H9 (cell line): Measurements from ENCODE around the gene ARVCF. TPM values are rescaled to one million over a fixed set of nuclear protein-coding genes. Genes with fewer than 3 reads are reported as not detected.

Experiments
- DNase-seq: peaks from one replicate; pipeline ENCODE4 v3.0.0-alpha.2; 2017
- H2AFZ ChIP-seq: one replicate; pipeline ENCODE4 v1.6.1; 2013; ENCODE audit warnings: mild to moderate bottlenecking, low read length, control low read depth, moderate library complexity
- H2AK5ac ChIP-seq: 2 replicates; pipeline ENCODE4 v1.6.1; 2013; ENCODE audit warnings: low read length, control low read depth, mixed read lengths; ENCODE audit not compliant: insufficient read length
- H2BK120ac ChIP-seq: one replicate; pipeline ENCODE4 v1.6.1; 2013; ENCODE audit warnings: low read depth, mild to moderate bottlenecking, low read length, control low read depth, inconsistent platforms; ENCODE audit not compliant: poor library complexity, severe bottlenecking
- H2BK12ac ChIP-seq: 2 replicates; pipeline ENCODE4 v1.6.1; 2013; ENCODE audit warnings: low read length, control low read depth, mixed read lengths, low read depth; ENCODE audit not compliant: insufficient read length
- H2BK15ac ChIP-seq: 2 replicates; pipeline ENCODE4 v1.6.1; 2013; ENCODE audit warnings: low read depth, low read length, control low read depth
- H2BK20ac ChIP-seq: one replicate; pipeline ENCODE4 v1.6.1; 2013; ENCODE audit warnings: low read depth, mild to moderate bottlenecking, low read length, control low read depth, inconsistent platforms; ENCODE audit not compliant: poor library complexity, severe bottlenecking
- H2BK5ac ChIP-seq: 2 replicates; pipeline ENCODE4 v1.6.1; 2013; ENCODE audit warnings: low read length, control low read depth, mixed read lengths; ENCODE audit not compliant: insufficient read length
- H3K14ac ChIP-seq: 2 replicates; pipeline ENCODE4 v1.6.1; 2013; ENCODE audit warnings: low read length, control low read depth; ENCODE audit not compliant: insufficient read depth
- H3K18ac ChIP-seq: 2 replicates; pipeline ENCODE4 v1.6.1; 2013; ENCODE audit warnings: low read depth, mild to moderate bottlenecking, mixed read lengths, low read length, control low read depth; ENCODE audit not compliant: insufficient read length
- H3K23ac ChIP-seq: 2 replicates; pipeline ENCODE4 v1.6.1; 2013; ENCODE audit warnings: low read length, control low read depth, mixed read lengths, low read depth; ENCODE audit not compliant: insufficient read length
- H3K23me2 ChIP-seq: 2 replicates; pipeline ENCODE4 v1.6.1; 2013; ENCODE audit warnings: low read depth, mild to moderate bottlenecking, mixed read lengths, low read length, control low read depth; ENCODE audit not compliant: insufficient read length, poor library complexity, severe bottlenecking
- H3K27ac ChIP-seq: 2 replicates; pipeline ENCODE4 v1.5.1; 2013; ENCODE audit warnings: low read length, control low read depth, mixed read lengths, low read depth; ENCODE audit not compliant: insufficient read length
- H3K27me3 ChIP-seq: 2 replicates; pipeline ENCODE4 v1.6.1; 2013; ENCODE audit warnings: low read length, control low read depth, inconsistent platforms; ENCODE audit not compliant: insufficient read depth
- H3K4ac ChIP-seq: 2 replicates; pipeline ENCODE4 v1.6.1; 2013; ENCODE audit warnings: low read depth, mild to moderate bottlenecking, control low read depth, inconsistent platforms, low read length, moderate library complexity
- H3K4me1 ChIP-seq: 2 replicates; pipeline ENCODE4 v1.6.1; 2013; ENCODE audit warnings: low read length, control low read depth, inconsistent platforms; ENCODE audit not compliant: insufficient read depth
- H3K4me2 ChIP-seq: 2 replicates; pipeline ENCODE4 v1.6.1; 2013; ENCODE audit warnings: low read length, control low read depth, mixed read lengths; ENCODE audit not compliant: insufficient read length, insufficient read depth
- H3K56ac ChIP-seq: 2 replicates; pipeline ENCODE4 v1.6.1; 2013; ENCODE audit warnings: low read depth, mild to moderate bottlenecking, mixed read lengths, low read length, control low read depth; ENCODE audit not compliant: insufficient read length
- H3K79me1 ChIP-seq: 2 replicates; pipeline ENCODE4 v1.6.1; 2013; ENCODE audit warnings: low read depth, mild to moderate bottlenecking, moderate library complexity, low read length, control low read depth, inconsistent platforms; ENCODE audit not compliant: insufficient read depth, poor library complexity, severe bottlenecking
- H3K79me2 ChIP-seq: 2 replicates; pipeline ENCODE4 v1.6.1; 2013; ENCODE audit warnings: low read length, control low read depth, inconsistent platforms; ENCODE audit not compliant: insufficient read depth
- H3K9ac ChIP-seq: 2 replicates; pipeline ENCODE4 v1.6.1; 2013; ENCODE audit warnings: low read length, control low read depth, mixed read lengths; ENCODE audit not compliant: insufficient read length; ENCODE audit errors: extremely low read depth
- H3K9me3 ChIP-seq: one replicate; pipeline ENCODE4 v1.6.1; 2013; ENCODE audit warnings: low read depth, low read length, inconsistent platforms; ENCODE audit not compliant: control insufficient read depth
- H3T11ph ChIP-seq: one replicate; pipeline ENCODE4 v1.6.1; 2013; ENCODE audit warnings: mild to moderate bottlenecking, low read length, control low read depth, inconsistent platforms
- H4K20me1 ChIP-seq: one replicate; pipeline ENCODE4 v1.6.1; 2013; ENCODE audit not compliant: control insufficient read depth, insufficient read length, insufficient read depth
- H4K5ac ChIP-seq: 2 replicates; pipeline ENCODE4 v1.6.1; 2013; ENCODE audit warnings: low read depth, mild to moderate bottlenecking, mixed read lengths, low read length, control low read depth; ENCODE audit not compliant: insufficient read length
- H4K8ac ChIP-seq: replicated peaks from 2 replicates; pipeline ENCODE4 v1.6.1; 2013; ENCODE audit warnings: low read length, control low read depth, mixed read lengths, low read depth; ENCODE audit not compliant: insufficient read length
- H4K91ac ChIP-seq: 2 replicates; pipeline ENCODE4 v1.6.1; 2013; ENCODE audit warnings: low read depth, mild to moderate bottlenecking, moderate library complexity, mixed read lengths, low read length, control low read depth; ENCODE audit not compliant: insufficient read length
- H3K27ac Mint-ChIP-seq, 3 experiments: 2 replicates in 2 of 3; 3 replicates in 1 of 3; pipeline ENCODE4 v1.8.0; 2020 to 2021; ENCODE audit warnings: mixed read lengths in 3 of 3, mild to moderate bottlenecking in 1 of 3, moderate library complexity in 1 of 3
- H3K27me3 Mint-ChIP-seq: 2 replicates; pipeline ENCODE4 v1.8.0; 2021; ENCODE audit warnings: low read depth, mild to moderate bottlenecking, moderate library complexity, mixed read lengths
- H3K36me3 Mint-ChIP-seq, 3 experiments: 2 replicates in 2 of 3; 3 replicates in 1 of 3; pipeline ENCODE4 v1.8.0; 2020 to 2021; ENCODE audit warnings: low read depth in 3 of 3, mixed read lengths in 3 of 3; ENCODE audit not compliant: insufficient read depth in 1 of 3
- H3K4me1 Mint-ChIP-seq, 2 experiments: 2 replicates each; pipeline ENCODE4 v1.8.0; 2020; ENCODE audit warnings: mixed read lengths in 2 of 2
- H3K4me3 Mint-ChIP-seq, 2 experiments: 2 replicates in 1 of 2; 3 replicates in 1 of 2; pipeline ENCODE4 v1.8.0; 2020 to 2021; ENCODE audit warnings: mild to moderate bottlenecking in 2 of 2, mixed read lengths in 2 of 2, moderate library complexity in 1 of 2
- H3K9me3 Mint-ChIP-seq, 2 experiments: 2 replicates in 1 of 2; 3 replicates in 1 of 2; pipeline ENCODE4 v1.8.0; 2020; ENCODE audit warnings: mild to moderate bottlenecking in 2 of 2, mixed read lengths in 2 of 2, moderate library complexity in 1 of 2
- WGBS: extraction: QIAGEN DNeasy Blood & Tissue Kit; methylation state at CpG from one replicate; pipeline ENCODE4 v1.1.7; 2013; ENCODE audit warnings: missing lambda C conversion rate, low lambda C conversion rate, mixed read lengths; ENCODE audit not compliant: insufficient read length; ENCODE audit errors: extremely low coverage; 5-methylcytosine and 5-hydroxymethylcytosine counted together
- total RNA-seq: library from RNA; stranded (reverse); gene quantifications from 2 replicates; pipeline ENCODE4 v1.2.1, GENCODE V29; 2021
- TF ChIP-seq, protein P1 (sequence below): fragments of 200-600 bp; sonication (generic); conservative IDR thresholded peaks from 3 replicates; pipeline ENCODE4 v1.8.0; 2021; ENCODE audit warnings: antibody characterized with exemption, mild to moderate bottlenecking

ARVCF gene
- total RNA-seq, 1 experiment from 2014 or later, result 40.7 TPM

DNA sequence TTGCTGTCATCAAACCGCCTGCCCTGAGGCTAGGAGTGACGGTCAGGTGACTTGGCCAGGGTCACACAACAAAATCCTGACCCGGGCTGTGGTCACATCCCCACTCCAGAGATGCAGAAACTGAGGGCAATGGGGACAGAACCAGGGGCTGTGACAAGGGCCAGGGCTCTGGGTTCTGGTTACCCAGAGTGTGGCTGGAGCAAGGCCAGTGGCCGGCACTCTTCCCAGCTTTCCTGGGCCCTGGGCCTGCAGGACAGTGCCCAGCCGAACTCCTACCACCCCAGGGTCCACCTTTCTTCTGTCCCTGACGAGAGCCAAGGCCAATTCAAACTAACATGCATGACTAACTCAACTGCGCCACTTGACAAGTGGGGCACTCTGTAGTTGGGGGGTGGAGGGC lies 35.9 kb downstream of the ARVCF start:
- Mint-ChIP-seq H3K4me1 (peaks cover 3 to 11% of the 10 kb centered on the region in 2 experiments; a peak in 3 of 4 replicates), H3K4me3 (no peak overlapping the region), H3K27me3 (no peaks in the 10 kb centered on the region), H3K36me3 (peaks cover 7 to 31% (median 21%) of the 10 kb centered on the region in 3 experiments; a peak in 6 of 7 replicates), H3K27ac (no peak overlapping the region; a peak in 1 of 7 replicates), H3K9me3 (no peaks in the 10 kb centered on the region)
- no peak overlapping the region for H2BK15ac ChIP-seq
- WGBS, result no CpG with 5 or more reads among the region's 7 CpGs
- H4K91ac ChIP-seq, result no peak overlapping the region
- H4K8ac ChIP-seq, result no peak overlapping the region
- no peak overlapping the region for H3K18ac ChIP-seq
- DNase-seq, result no peak
- H2BK5ac ChIP-seq, result no peak overlapping the region
- no peaks in the 10 kb centered on the region for H3K23me2 ChIP-seq
- no peak overlapping the region for H2BK12ac ChIP-seq
- H3K4me2 ChIP-seq, result no peak overlapping the region
- no peaks in the 10 kb centered on the region for H3K27me3 ChIP-seq
- H4K5ac ChIP-seq, result no peak overlapping the region
- H3K14ac ChIP-seq, result no peak overlapping the region
- no peak overlapping the region for H3K23ac ChIP-seq
- H2BK20ac ChIP-seq, result no peak overlapping the region
- no peak overlapping the region for H2AK5ac ChIP-seq
- H3K4me1 ChIP-seq, result no peaks in the 10 kb centered on the region
- no peak overlapping the region for H2BK120ac ChIP-seq
- no peak overlapping the region for H3T11ph ChIP-seq
- H4K20me1 ChIP-seq, result peaks cover 2% of the 10 kb centered on the region
- TF ChIP-seq, protein P1, sequence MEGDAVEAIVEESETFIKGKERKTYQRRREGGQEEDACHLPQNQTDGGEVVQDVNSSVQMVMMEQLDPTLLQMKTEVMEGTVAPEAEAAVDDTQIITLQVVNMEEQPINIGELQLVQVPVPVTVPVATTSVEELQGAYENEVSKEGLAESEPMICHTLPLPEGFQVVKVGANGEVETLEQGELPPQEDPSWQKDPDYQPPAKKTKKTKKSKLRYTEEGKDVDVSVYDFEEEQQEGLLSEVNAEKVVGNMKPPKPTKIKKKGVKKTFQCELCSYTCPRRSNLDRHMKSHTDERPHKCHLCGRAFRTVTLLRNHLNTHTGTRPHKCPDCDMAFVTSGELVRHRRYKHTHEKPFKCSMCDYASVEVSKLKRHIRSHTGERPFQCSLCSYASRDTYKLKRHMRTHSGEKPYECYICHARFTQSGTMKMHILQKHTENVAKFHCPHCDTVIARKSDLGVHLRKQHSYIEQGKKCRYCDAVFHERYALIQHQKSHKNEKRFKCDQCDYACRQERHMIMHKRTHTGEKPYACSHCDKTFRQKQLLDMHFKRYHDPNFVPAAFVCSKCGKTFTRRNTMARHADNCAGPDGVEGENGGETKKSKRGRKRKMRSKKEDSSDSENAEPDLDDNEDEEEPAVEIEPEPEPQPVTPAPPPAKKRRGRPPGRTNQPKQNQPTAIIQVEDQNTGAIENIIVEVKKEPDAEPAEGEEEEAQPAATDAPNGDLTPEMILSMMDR, result no peak
- no peak overlapping the region for H3K27ac ChIP-seq
- H3K9ac ChIP-seq, result no peak overlapping the region
- H3K9me3 ChIP-seq, result no peaks in the 10 kb centered on the region
- H3K4ac ChIP-seq, result no peak overlapping the region
- H3K56ac ChIP-seq, result no peak overlapping the region
- H2AFZ ChIP-seq, result no peak overlapping the region
- peaks cover 4% of the 10 kb centered on the region for H3K79me1 ChIP-seq
- no peaks in the 10 kb centered on the region for H3K79me2 ChIP-seq
